G401 (cell line): ENCODE measurements around the gene NCAM1. TPM values are rescaled to one million over a fixed set of nuclear protein-coding genes. Genes with fewer than 3 reads are reported as not detected.
"Not testable (repeated sequence)": the region's sequence is repeated elsewhere in the genome, so short reads cannot be mapped to it uniquely, and the experiment has no call there.

Experiments used
- DNase-seq: peaks from one replicate; pipeline ENCODE4 v3.0.0-alpha.2; 2015; ENCODE audit warnings: low spot score
- in situ Hi-C: cut with HindIII; loops from 2 replicates; pipeline ENCODE4 v1.10.0; 2016; ENCODE audit warnings: low sequenced_read_pairs, mixed read lengths
- total RNA-seq: library from RNA; depleted of rRNA; stranded (reverse); fragments of >200 nt; shearing (Covaris generic); gene quantifications from 2 replicates; pipeline ENCODE4 v1.2.3, GENCODE V29; 2014

The NCAM1 gene
- total RNA-seq, 1 experiment from 2014 or later = not detected

- in situ Hi-C loops = no loop called here
- no peak for DNase-seq
These were observed 315.2 kb downstream of the NCAM1 start for GRCh38 chr11:113276466-113276865.

- DNase-seq = no peak
- in situ Hi-C loops = no loop called here
These were observed 316.7 kb downstream of the NCAM1 start for GRCh38 chr11:113277907-113278306.

- in situ Hi-C loops = no loop called here
These were observed 317.3 kb downstream of the NCAM1 start for GRCh38 chr11:113278481-113278880.

DNA sequence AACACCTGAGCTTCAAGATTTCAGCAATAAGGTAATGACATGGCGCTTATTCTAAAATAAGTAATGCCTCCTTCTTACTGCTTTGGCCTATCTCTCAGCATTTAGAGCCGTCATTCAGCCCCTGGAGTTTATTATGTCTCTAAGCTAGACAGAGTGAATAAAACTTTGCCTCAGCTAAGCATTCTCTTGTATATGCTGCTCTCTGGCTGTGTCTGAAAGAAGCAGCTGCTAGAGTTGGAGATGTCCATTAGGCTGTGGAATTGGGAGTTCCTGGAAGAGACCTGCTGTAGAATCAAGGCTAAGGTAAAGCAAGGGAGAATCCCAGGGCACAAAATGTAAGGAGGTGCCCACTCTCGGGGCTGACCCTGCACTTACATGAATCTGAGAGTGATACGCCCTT, 317.7 kb downstream of the NCAM1 start:
- in situ Hi-C loops = no loop called here
- DNase-seq = peak; percentile 43

More at GRCh38 chr11:113278481-113278880, 317.3 kb downstream of the NCAM1 start:
- no peak for DNase-seq

- in situ Hi-C loops = no loop called here
These were observed 318.4 kb downstream of the NCAM1 start for GRCh38 chr11:113279591-113279990.

DNA sequence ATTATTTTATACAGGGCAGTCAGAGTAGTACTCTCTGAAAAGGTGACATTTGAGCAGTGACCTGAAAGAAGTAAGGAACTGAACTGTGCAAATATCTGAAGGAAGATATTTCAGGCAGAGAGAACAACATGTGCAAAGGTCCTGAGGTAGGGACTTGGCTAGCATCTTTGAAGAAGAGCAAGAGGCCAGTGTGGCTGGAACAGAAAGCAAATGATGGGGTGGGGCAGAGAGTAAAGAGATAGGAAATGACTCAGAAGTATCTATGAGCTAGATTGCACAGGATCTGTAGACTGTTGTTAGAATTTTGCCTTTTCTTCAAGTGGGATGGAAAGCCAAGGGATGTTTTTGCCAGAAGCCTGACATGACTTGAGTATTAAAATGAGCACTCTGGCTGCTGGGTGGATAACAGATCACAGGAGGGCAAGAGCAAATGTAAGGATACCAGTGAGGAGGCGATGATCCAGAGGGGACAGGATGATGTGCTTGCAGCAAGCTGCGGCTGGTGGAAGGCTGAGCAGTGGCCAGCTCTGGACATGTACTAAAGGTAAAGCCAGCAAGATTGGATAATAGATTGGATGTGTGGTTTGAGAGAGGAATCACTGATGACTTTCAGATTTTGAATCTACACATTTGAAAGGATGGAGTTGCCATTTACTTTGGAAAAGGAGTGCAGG, 320.0 kb downstream of the NCAM1 start:
- no peak for DNase-seq
- in situ Hi-C loops = no loop called here

More at GRCh38 chr11:113279591-113279990, 318.4 kb downstream of the NCAM1 start:
- no peak for DNase-seq

DNA sequence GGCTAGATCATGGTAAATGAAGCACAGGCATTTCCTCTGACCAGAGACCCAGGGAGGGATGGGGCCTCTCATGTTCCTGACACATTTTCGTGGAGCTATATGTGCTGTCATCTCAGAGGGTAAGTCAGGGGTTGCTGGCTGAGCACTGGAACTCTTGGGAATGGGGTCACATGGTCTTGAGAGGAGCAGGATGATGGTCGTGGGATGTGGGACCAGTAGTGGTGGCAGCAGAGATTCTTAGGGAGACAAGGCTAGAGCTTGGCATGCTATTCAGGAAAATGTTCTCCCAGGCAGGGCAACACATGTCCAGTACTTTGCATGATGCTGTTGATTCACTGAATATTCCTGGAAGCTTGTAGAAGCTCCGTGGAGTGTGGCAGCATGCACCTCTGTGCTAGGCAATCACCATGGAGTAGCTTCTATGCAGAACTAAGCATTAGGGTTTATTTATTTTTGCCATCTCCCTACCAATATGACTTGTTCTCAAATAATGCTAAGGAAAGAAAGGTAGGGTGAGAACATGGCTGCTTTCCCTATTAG, 321.7 kb downstream of the NCAM1 start:
- no peak for DNase-seq
- in situ Hi-C loops = no loop called here

- in situ Hi-C loops = no loop called here
- no peak for DNase-seq
These were observed 322.7 kb downstream of the NCAM1 start for GRCh38 chr11:113283881-113284280.

- DNase-seq = no peak
- in situ Hi-C loops = no loop called here
These were observed 324.8 kb downstream of the NCAM1 start for GRCh38 chr11:113286009-113286408.

- in situ Hi-C loops = no loop called here
- DNase-seq = no peak
These were observed 325.6 kb downstream of the NCAM1 start for GRCh38 chr11:113286509-113287497.

- in situ Hi-C loops = no loop called here
- DNase-seq = no peak
These were observed 326.6 kb downstream of the NCAM1 start for GRCh38 chr11:113287801-113288200.

GRCh38 chr11:113288286-113288863, 327.2 kb downstream of the NCAM1 start:
- no peak for DNase-seq
- in situ Hi-C loops = no loop called here

GRCh38 chr11:113289431-113290187, 328.4 kb downstream of the NCAM1 start:
- peak; percentile 72 for DNase-seq
- in situ Hi-C loops = no loop called here

DNA sequence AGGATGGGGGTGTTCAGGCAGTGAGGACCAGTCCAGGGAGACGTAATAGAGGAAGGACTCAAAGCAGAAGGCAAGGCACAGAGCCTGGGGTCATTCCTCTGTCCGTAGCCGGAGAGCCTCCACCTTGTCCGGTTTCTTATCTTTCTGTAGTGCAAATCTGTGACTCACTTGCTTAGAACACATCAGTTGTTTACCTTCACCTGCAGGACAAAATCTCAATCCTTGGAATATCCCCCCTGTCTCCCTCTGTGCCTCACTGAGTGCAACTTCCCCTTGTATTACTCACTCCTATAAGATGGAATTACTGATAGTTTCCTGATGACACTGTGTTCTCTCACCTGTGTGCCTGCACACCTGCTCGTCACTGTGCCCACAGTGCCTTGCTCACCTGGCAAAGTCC, 332.7 kb downstream of the NCAM1 start:
- in situ Hi-C loops = no loop called here
- no peak for DNase-seq

DNA sequence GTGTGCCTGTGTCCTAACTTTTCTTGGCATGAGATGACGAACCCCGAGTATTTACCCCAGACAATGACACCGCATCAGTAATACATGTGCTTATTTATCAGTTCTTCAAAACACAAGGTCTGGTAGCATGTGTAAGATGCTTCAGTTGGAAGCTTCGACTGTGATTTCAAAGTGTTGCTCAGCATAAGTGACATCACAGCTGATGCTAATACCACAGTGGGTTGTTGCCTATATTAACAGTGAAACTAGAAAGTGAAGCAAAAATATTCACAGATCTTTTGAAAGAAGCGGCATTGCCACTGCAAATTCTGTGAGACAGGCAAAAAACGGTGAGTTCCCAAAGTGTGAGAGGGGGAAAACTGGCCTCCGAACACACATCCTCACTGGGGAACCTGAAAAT, 334.8 kb downstream of the NCAM1 start:
- DNase-seq = no peak
- in situ Hi-C loops = no loop called here

DNA sequence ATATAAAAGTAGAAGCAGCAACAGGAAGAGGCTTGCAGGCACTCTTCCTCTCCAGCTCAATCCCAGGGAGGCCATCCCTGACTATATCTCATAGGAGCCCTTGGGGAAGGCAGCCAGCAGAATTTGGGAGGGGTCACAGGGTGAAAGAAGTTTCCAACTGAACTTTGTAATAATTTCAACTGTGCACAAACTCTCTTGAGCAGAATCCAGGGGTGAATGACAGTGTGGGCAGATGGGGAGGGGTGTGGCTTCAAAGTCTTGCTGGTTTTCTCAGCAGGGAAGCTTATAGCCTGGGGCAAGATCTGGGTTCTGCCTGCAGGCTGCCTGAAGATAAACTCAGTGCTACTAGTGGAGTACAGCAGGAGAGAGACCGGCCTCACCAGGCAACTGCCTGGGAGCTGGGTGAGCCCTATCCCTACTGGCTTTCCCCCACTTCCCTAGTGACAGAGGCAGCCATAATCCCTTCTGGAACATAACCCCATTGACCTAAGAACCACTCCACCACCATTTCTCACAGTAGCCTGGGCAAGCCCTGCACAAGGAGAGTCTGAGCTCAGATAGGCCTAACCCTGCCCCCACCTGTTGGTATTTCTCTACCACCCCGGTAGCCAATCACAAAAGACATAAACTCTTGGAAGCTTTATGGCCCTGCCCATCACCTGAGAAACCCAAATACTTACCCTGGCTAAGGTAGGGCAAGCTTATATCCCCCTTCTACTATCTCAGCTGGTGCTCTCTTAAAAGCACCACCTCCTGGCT, 335.4 kb downstream of the NCAM1 start:
- no peak for DNase-seq
- in situ Hi-C loops = no loop called here

GRCh38 chr11:113298496-113298895, 337.3 kb downstream of the NCAM1 start:
- in situ Hi-C loops, DNase-seq: not testable (repeated sequence)

GRCh38 chr11:113304916-113305315, 343.7 kb downstream of the NCAM1 start:
- no peak for DNase-seq
- in situ Hi-C loops = no loop called here
